GM18517 (cell line): ENCODE results near the gene FMN2.
"Not testable (repeated sequence)": the region's sequence is repeated elsewhere in the genome, so short reads cannot be mapped to it uniquely, and the experiment has no call there.

Experiments used
- ATAC-seq: cut with Tn5 transposase; IDR thresholded peaks from one replicate; pipeline ENCODE4 v1.9.1; 2021; ENCODE audit warnings: mild to moderate bottlenecking, moderate library complexity; ENCODE audit not compliant: unreplicated experiment

Gene FMN2

GRCh38 chr1:240244968-240245628 is 153.4 kb downstream of the FMN2 start:
- ATAC-seq: no peak

- ATAC-seq: no peak
These were observed 153.9 kb downstream of the FMN2 start for GRCh38 chr1:240245629-240246020.

GRCh38 chr1:240247899-240248298 is 156.2 kb downstream of the FMN2 start:
- ATAC-seq: no peak

- ATAC-seq: no peak
These were observed 162.3 kb downstream of the FMN2 start for GRCh38 chr1:240254006-240254405.

GRCh38 chr1:240254778-240255291 is 163.2 kb downstream of the FMN2 start:
- ATAC-seq: no peak

GRCh38 chr1:240255922-240256321 is 164.2 kb downstream of the FMN2 start:
- ATAC-seq: no peak

GRCh38 chr1:240256836-240257503 is 165.3 kb downstream of the FMN2 start:
- no peak for ATAC-seq

GRCh38 chr1:240258910-240259309 is 167.2 kb downstream of the FMN2 start:
- ATAC-seq: no peak

GRCh38 chr1:240264494-240264893 is 172.8 kb downstream of the FMN2 start:
- not testable (repeated sequence) for ATAC-seq

GRCh38 chr1:240271081-240271480 is 179.4 kb downstream of the FMN2 start:
- no peak for ATAC-seq

GRCh38 chr1:240274569-240274968 is 182.9 kb downstream of the FMN2 start:
- ATAC-seq: no peak

- not testable (repeated sequence) for ATAC-seq
These were observed 183.5 kb downstream of the FMN2 start for GRCh38 chr1:240275219-240275618.

GRCh38 chr1:240278082-240278481 is 186.4 kb downstream of the FMN2 start:
- ATAC-seq: no peak

GRCh38 chr1:240280560-240281322 is 189.1 kb downstream of the FMN2 start:
- ATAC-seq: no peak

- no peak for ATAC-seq
These were observed 190.6 kb downstream of the FMN2 start for GRCh38 chr1:240282061-240282830.

- no peak for ATAC-seq
These were observed 193.2 kb downstream of the FMN2 start for GRCh38 chr1:240284656-240285414.

GRCh38 chr1:240285540-240285939 is 193.9 kb downstream of the FMN2 start:
- no peak for ATAC-seq

GRCh38 chr1:240287722-240288121 is 196.0 kb downstream of the FMN2 start:
- no peak for ATAC-seq

- no peak for ATAC-seq
These were observed 202.0 kb downstream of the FMN2 start for GRCh38 chr1:240293706-240294105.

- ATAC-seq: no peak
These were observed 202.9 kb downstream of the FMN2 start for GRCh38 chr1:240294566-240294965.
